GM23248 (cell line): Measurements from ENCODE around the gene CEP131. TPM values are rescaled to one million over a fixed set of nuclear protein-coding genes. Genes with fewer than 3 reads are reported as not detected.

Source experiments
- DNase-seq: peaks from one replicate; pipeline ENCODE4 v3.0.0-alpha.2; 2015
- H2AFZ ChIP-seq: fragments of 200-600 bp; sonication (generic); 2 replicates; pipeline ENCODE4 v1.6.1; 2016; ENCODE audit warnings: antibody characterized with exemption
- H3F3A ChIP-seq: fragments of 200-600 bp; sonication (generic); 2 replicates; pipeline ENCODE4 v1.6.1; 2016; ENCODE audit warnings: mild to moderate bottlenecking, antibody characterized with exemption, mixed run types; ENCODE audit not compliant: insufficient read depth
- H3K27ac ChIP-seq: fragments of 200-600 bp; sonication (generic); 2 replicates; pipeline ENCODE4 v1.5.1; 2016; ENCODE audit warnings: mild to moderate bottlenecking
- H3K27me3 ChIP-seq: fragments of 200-600 bp; sonication (generic); replicated peaks from 2 replicates; pipeline ENCODE4 v1.6.1; 2016; ENCODE audit warnings: mild to moderate bottlenecking; ENCODE audit not compliant: insufficient read depth
- H3K36me3 ChIP-seq: fragments of 200-600 bp; sonication (generic); 2 replicates; pipeline ENCODE4 v1.6.1; 2016; ENCODE audit warnings: low read depth, mild to moderate bottlenecking
- H3K4me1 ChIP-seq: fragments of 200-600 bp; sonication (generic); 2 replicates; pipeline ENCODE4 v1.6.1; 2016; ENCODE audit warnings: mild to moderate bottlenecking; ENCODE audit not compliant: insufficient read depth
- H3K4me2 ChIP-seq: fragments of 200-600 bp; sonication (generic); one replicate; pipeline ENCODE4 v1.6.1; 2016; ENCODE audit warnings: mild to moderate bottlenecking; ENCODE audit not compliant: unreplicated experiment
- H3K4me3 ChIP-seq: fragments of 200-600 bp; sonication (generic); 2 replicates; pipeline ENCODE4 v1.5.1; 2016; ENCODE audit warnings: mild to moderate bottlenecking
- H3K79me2 ChIP-seq: fragments of 200-600 bp; sonication (generic); 2 replicates; pipeline ENCODE4 v1.6.1; 2016; ENCODE audit warnings: mild to moderate bottlenecking; ENCODE audit not compliant: insufficient read depth
- H3K9ac ChIP-seq: fragments of 200-600 bp; sonication (generic); 2 replicates; pipeline ENCODE4 v1.6.1; 2016; ENCODE audit warnings: mild to moderate bottlenecking
- H3K9me2 ChIP-seq: fragments of 200-600 bp; sonication (generic); 2 replicates; pipeline ENCODE4 v1.6.1; 2016; ENCODE audit warnings: mixed run types, mild to moderate bottlenecking, moderate library complexity; ENCODE audit not compliant: insufficient read depth
- H3K9me3 ChIP-seq: fragments of 200-600 bp; sonication (generic); one replicate; pipeline ENCODE4 v1.6.1; 2017; ENCODE audit warnings: low read depth
- H4K20me1 ChIP-seq: fragments of 200-600 bp; sonication (generic); 2 replicates; pipeline ENCODE4 v1.6.0; 2016; ENCODE audit not compliant: insufficient read depth
- EZH2 ChIP-seq: fragments of 200-600 bp; sonication (generic); IDR thresholded peaks from 2 replicates; pipeline ENCODE4 v1.6.1; 2018; ENCODE audit warnings: antibody characterized with exemption, mild to moderate bottlenecking; ENCODE audit not compliant: insufficient read depth, poor library complexity, severe bottlenecking
- EZH2phosphoT487 ChIP-seq: fragments of 200-600 bp; sonication (generic); IDR thresholded peaks from 2 replicates; pipeline ENCODE4 v1.6.1; 2018; ENCODE audit warnings: antibody characterized with exemption, moderate library complexity, mild to moderate bottlenecking, low read depth; ENCODE audit not compliant: insufficient read depth
- WGBS, 2 experiments: methylation state at CpG; one replicate each; pipeline ENCODE4 v1.1.6; 2015 to 2017; ENCODE audit warnings: low lambda C conversion rate in 2 of 2, low coverage in 1 of 2; ENCODE audit errors: missing lambda C conversion rate in 2 of 2; 5-methylcytosine and 5-hydroxymethylcytosine counted together
- in situ Hi-C: fragments of 300-500 bp; cut with MboI; formaldehyde crosslinking; loops from 2 replicates; pipeline ENCODE4 v1.15.0; 2020
- polyA plus RNA-seq: library from polyadenylated mRNA; unstranded; fragments of >200 nt; fragmentation: Nextera tagmentation; extraction: Ambion mirVana; gene quantifications from 2 replicates; pipeline ENCODE4 v1.2.1, GENCODE V29; 2016
- total RNA-seq: library from RNA; depleted of rRNA; stranded (reverse); fragments of >200 nt; shearing (Covaris generic); gene quantifications from 2 replicates; pipeline ENCODE4 v1.2.3, GENCODE V29; 2014

Gene CEP131
- total and polyA plus RNA-seq, 2 experiments from 2014 or later, result 5.6 to 8.0 TPM

- DNase-seq, result no peak
- Histone ChIP-seq H3K27ac (no peak overlapping the region), H3K4me2 (peak overlapping the region; percentile 95), H3K9ac (peak overlapping the region; percentile 71), H3K4me3 (peak overlapping the region; percentile 70), H3K27me3 (no peaks in the 10 kb centered on the region), H3F3A (no peaks in the 10 kb centered on the region), H3K9me2 (no peaks in the 10 kb centered on the region), H3K36me3 (no peaks in the 10 kb centered on the region), H2AFZ (peak overlapping the region; percentile 97), H4K20me1 (no peaks in the 10 kb centered on the region), H3K9me3 (no peaks in the 10 kb centered on the region), H3K79me2 (peaks cover 6% of the 10 kb centered on the region; the same call in 1 of the 2 replicates), H3K4me1 (no peaks in the 10 kb centered on the region)
- TF ChIP-seq EZH2phosphoT487 (no peak), EZH2 (no peak)
- WGBS, 2 experiments, result 3 to 6% methylated on average over 11 of the region's 11 CpGs
- in situ Hi-C loops, result no loop called here
These were observed 981 bp upstream of the CEP131 start for GRCh38 chr17:81223762-81224130.

GRCh38 chr17:81222620-81222905 is 202 bp downstream of the CEP131 start:
- Histone ChIP-seq H3K9me3 (no peaks in the 10 kb centered on the region), H4K20me1 (no peaks in the 10 kb centered on the region), H3F3A (no peaks in the 10 kb centered on the region), H3K9ac (peak overlapping the region; percentile 78), H3K4me1 (no peaks in the 10 kb centered on the region), H3K4me2 (peak overlapping the region; percentile 67), H3K79me2 (peaks cover 6% of the 10 kb centered on the region; the same call in 1 of the 2 replicates), H3K4me3 (peak overlapping the region; percentile 80), H2AFZ (peak overlapping the region; percentile 79), H3K27ac (no peak overlapping the region), H3K27me3 (no peaks in the 10 kb centered on the region), H3K36me3 (no peaks in the 10 kb centered on the region), H3K9me2 (no peaks in the 10 kb centered on the region)
- in situ Hi-C loops, result no loop called here
- whole genome bisulfite sequencing, 2 experiments, result 0 to 1% methylated on average over 18 to 30 of the region's 30 CpGs
- DNase-seq, result no peak
- TF ChIP-seq EZH2, result no peak
- TF ChIP-seq EZH2phosphoT487, result no peak

- TF ChIP-seq EZH2 (no peak), EZH2phosphoT487 (no peak)
- Histone ChIP-seq H3F3A (no peaks in the 10 kb centered on the region), H3K9ac (peak overlapping the region; percentile 78), H4K20me1 (no peaks in the 10 kb centered on the region), H2AFZ (peak overlapping the region; percentile 79), H3K4me2 (peak overlapping the region; percentile 67), H3K4me1 (no peaks in the 10 kb centered on the region), H3K79me2 (peaks cover 6% of the 10 kb centered on the region; the same call in 1 of the 2 replicates), H3K9me2 (no peaks in the 10 kb centered on the region), H3K4me3 (peak overlapping the region; percentile 80), H3K36me3 (no peaks in the 10 kb centered on the region), H3K27ac (no peak overlapping the region), H3K27me3 (no peaks in the 10 kb centered on the region), H3K9me3 (no peaks in the 10 kb centered on the region)
- WGBS, 2 experiments, result 18 to 22% methylated on average over 21 to 23 of the region's 24 CpGs
- in situ Hi-C loops, result no loop called here
- peak; percentile 31 for DNase-seq
These were observed 734 bp downstream of the CEP131 start for GRCh38 chr17:81221842-81222619.

GRCh38 chr17:81221371-81221841 is 1.4 kb downstream of the CEP131 start:
- no peak for DNase-seq
- H3K4me3 ChIP-seq, result peak overlapping the region; percentile 80; the same call in 1 of the 2 replicates

More at GRCh38 chr17:81221371-81221841, 1.4 kb downstream of the CEP131 start:
- no peaks in the 10 kb centered on the region for H3K9me2 ChIP-seq
- H3F3A ChIP-seq, result no peaks in the 10 kb centered on the region
- H3K9ac ChIP-seq, result no peak overlapping the region
- no peaks in the 10 kb centered on the region for H3K36me3 ChIP-seq
- no peaks in the 10 kb centered on the region for H3K9me3 ChIP-seq
- H3K79me2 ChIP-seq, result peaks cover 6% of the 10 kb centered on the region; the same call in 1 of the 2 replicates
- no peaks in the 10 kb centered on the region for H4K20me1 ChIP-seq
- H3K4me2 ChIP-seq, result peak overlapping the region; percentile 67
- no peaks in the 10 kb centered on the region for H3K4me1 ChIP-seq
- in situ Hi-C loops, result no loop called here
- no peak overlapping the region for H3K27ac ChIP-seq
- TF ChIP-seq EZH2 (no peak), EZH2phosphoT487 (no peak)
- WGBS, 2 experiments, result 70 to 73% methylated on average over 11 of the region's 11 CpGs
- H2AFZ ChIP-seq, result no peak overlapping the region; the same call in 1 of the 2 replicates
- no peaks in the 10 kb centered on the region for H3K27me3 ChIP-seq
